ENCODE results near the gene OTC.

DNA sequence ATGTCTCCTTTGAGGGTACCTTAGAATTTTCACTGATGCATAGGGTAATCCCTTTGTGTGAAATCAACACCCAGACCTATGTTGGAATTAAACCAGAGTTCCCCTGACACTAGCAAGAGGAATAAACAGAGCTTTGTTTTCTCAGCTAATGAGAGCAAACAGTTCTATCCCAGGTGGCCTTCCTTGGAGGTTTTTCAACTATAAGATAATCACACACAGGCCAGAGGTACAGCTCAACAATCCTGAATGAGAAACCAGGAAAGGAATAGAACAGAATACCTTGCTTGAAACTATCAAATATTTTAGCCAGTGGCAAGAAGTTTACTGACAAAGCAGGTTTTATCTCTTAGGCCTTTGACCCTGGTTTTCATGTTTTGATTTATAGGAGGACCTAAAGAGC, 100.2 kb downstream of the OTC start:
- TF ChIP-seq, protein P1, sequence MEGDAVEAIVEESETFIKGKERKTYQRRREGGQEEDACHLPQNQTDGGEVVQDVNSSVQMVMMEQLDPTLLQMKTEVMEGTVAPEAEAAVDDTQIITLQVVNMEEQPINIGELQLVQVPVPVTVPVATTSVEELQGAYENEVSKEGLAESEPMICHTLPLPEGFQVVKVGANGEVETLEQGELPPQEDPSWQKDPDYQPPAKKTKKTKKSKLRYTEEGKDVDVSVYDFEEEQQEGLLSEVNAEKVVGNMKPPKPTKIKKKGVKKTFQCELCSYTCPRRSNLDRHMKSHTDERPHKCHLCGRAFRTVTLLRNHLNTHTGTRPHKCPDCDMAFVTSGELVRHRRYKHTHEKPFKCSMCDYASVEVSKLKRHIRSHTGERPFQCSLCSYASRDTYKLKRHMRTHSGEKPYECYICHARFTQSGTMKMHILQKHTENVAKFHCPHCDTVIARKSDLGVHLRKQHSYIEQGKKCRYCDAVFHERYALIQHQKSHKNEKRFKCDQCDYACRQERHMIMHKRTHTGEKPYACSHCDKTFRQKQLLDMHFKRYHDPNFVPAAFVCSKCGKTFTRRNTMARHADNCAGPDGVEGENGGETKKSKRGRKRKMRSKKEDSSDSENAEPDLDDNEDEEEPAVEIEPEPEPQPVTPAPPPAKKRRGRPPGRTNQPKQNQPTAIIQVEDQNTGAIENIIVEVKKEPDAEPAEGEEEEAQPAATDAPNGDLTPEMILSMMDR (IDR thresholded peaks at IDR 0.05) = no peak
- no peak for TF ChIP-seq POLR2A (IDR thresholded peaks at IDR 0.05)

Data from Peyer's patch (tissue), 4 donors.